ENCODE data around the gene HBE1. TPM values are rescaled to one million over a fixed set of nuclear protein-coding genes. Genes with fewer than 3 reads are reported as not detected.
A peak's percentile ranks its signal among the peaks of the same experiment; 100 is the strongest.

HBE1 gene
- polyA plus RNA-seq, 1 donor (not counting 4 experiments of a cell fraction or from before 2014, with no cell fraction given) = not detected

- H3K27me3 ChIP-seq (ENCODE audit: control insufficient read depth, extremely low read depth, insufficient read depth, low read length) = no peaks in the 10 kb centered on the region
- H3K4me2 ChIP-seq (ENCODE audit: control insufficient read depth, extremely low read depth, insufficient read depth, low read depth, low read length) = peak overlapping the region; percentile 52
- no peaks in the 10 kb centered on the region for H3K36me3 ChIP-seq (ENCODE audit: control insufficient read depth in 2 of 2, extremely low read depth in 1 of 2, insufficient read depth in 2 of 2, low read length in 2 of 2)
- peak overlapping the region; percentile 59 for H2AFZ ChIP-seq (ENCODE audit: control insufficient read depth, low read length)
- no peaks in the 10 kb centered on the region for H3K79me2 ChIP-seq (ENCODE audit: control insufficient read depth, insufficient read depth, low read length)
- H4K20me1 ChIP-seq (ENCODE audit: control insufficient read depth, extremely low read depth, insufficient read depth, low read length) = no peaks in the 10 kb centered on the region
- peaks cover 23% of the 10 kb centered on the region for H3K4me1 ChIP-seq (ENCODE audit: control insufficient read depth, extremely low read depth, insufficient read depth, low read length)
- H3K9ac ChIP-seq (ENCODE audit: control insufficient read depth, extremely low read depth, insufficient read depth, low read length) = peak overlapping the region; percentile 24
- TF ChIP-seq CTCF (optimal IDR thresholded peaks at IDR 0.05 in 1 of 3, IDR thresholded peaks at IDR 0.05 in 1 of 3, conservative IDR thresholded peaks at IDR 0.05 in 1 of 3; ENCODE audit: extremely low read depth in 1 of 3, insufficient read depth in 2 of 3, low read length in 3 of 3) = no peak
- TF ChIP-seq EZH2 (IDR thresholded peaks at IDR 0.05; ENCODE audit: low read length) = no peak
- no peaks in the 10 kb centered on the region for H3K9me1 ChIP-seq (ENCODE audit: control insufficient read depth, extremely low read depth, insufficient read depth, low read length)
- no peak overlapping the region for H3K4me3 ChIP-seq (ENCODE audit: control insufficient read depth in 2 of 3, extremely low read depth in 1 of 3, insufficient read depth in 2 of 3, low read depth in 1 of 3, low read length in 3 of 3)
- DNase-seq (ENCODE audit: low read depth, low spot score) = peak; percentile 40
- no peaks in the 10 kb centered on the region for H3K9me3 ChIP-seq (ENCODE audit: control insufficient read depth, low read depth, low read length)
- FAIRE-seq = peak; percentile 57
- peak overlapping the region; percentile 78 for H3K27ac ChIP-seq (ENCODE audit: control insufficient read depth, insufficient read depth, low read length)
- dilution Hi-C loops (cut with MboI; ENCODE audit: extremely low pct_ligation_motif_present, low sequenced_read_pairs) = no loop called here
These were observed 16.1 kb upstream of the HBE1 start for GRCh38 chr11:5285703-5286340.

GRCh38 chr11:5284637-5285036, 14.9 kb upstream of the HBE1 start:
- H3K9ac ChIP-seq (ENCODE audit: control insufficient read depth, extremely low read depth, insufficient read depth, low read length) = no peak overlapping the region
- H3K9me3 ChIP-seq (ENCODE audit: control insufficient read depth, low read depth, low read length) = no peaks in the 10 kb centered on the region
- H3K4me3 ChIP-seq (ENCODE audit: control insufficient read depth in 2 of 3, extremely low read depth in 1 of 3, insufficient read depth in 2 of 3, low read depth in 1 of 3, low read length in 3 of 3) = no peak overlapping the region
- no peak overlapping the region for H3K4me2 ChIP-seq (ENCODE audit: control insufficient read depth, extremely low read depth, insufficient read depth, low read depth, low read length)
- peaks cover 30% of the 10 kb centered on the region for H3K4me1 ChIP-seq (ENCODE audit: control insufficient read depth, extremely low read depth, insufficient read depth, low read length)
- H3K79me2 ChIP-seq (ENCODE audit: control insufficient read depth, insufficient read depth, low read length) = no peaks in the 10 kb centered on the region
- DNase-seq (ENCODE audit: low read depth, low spot score) = no peak
- TF ChIP-seq EZH2 (IDR thresholded peaks at IDR 0.05; ENCODE audit: low read length) (no peak), CTCF (optimal IDR thresholded peaks at IDR 0.05 in 1 of 3, IDR thresholded peaks at IDR 0.05 in 1 of 3, conservative IDR thresholded peaks at IDR 0.05 in 1 of 3; ENCODE audit: extremely low read depth in 1 of 3, insufficient read depth in 2 of 3, low read length in 3 of 3) (no peak)
- H3K27me3 ChIP-seq (ENCODE audit: control insufficient read depth, extremely low read depth, insufficient read depth, low read length) = no peaks in the 10 kb centered on the region
- dilution Hi-C loops (cut with MboI; ENCODE audit: extremely low pct_ligation_motif_present, low sequenced_read_pairs) = no loop called here
- H3K9me1 ChIP-seq (ENCODE audit: control insufficient read depth, extremely low read depth, insufficient read depth, low read length) = peaks cover 2% of the 10 kb centered on the region
- no peak overlapping the region for H3K27ac ChIP-seq (ENCODE audit: control insufficient read depth, insufficient read depth, low read length)
- no peak for FAIRE-seq
- H3K36me3 ChIP-seq (ENCODE audit: control insufficient read depth in 2 of 2, extremely low read depth in 1 of 2, insufficient read depth in 2 of 2, low read length in 2 of 2) = no peaks in the 10 kb centered on the region
- H4K20me1 ChIP-seq (ENCODE audit: control insufficient read depth, extremely low read depth, insufficient read depth, low read length) = no peaks in the 10 kb centered on the region
- H2AFZ ChIP-seq (ENCODE audit: control insufficient read depth, low read length) = no peak overlapping the region

Data from keratinocyte (primary cell).